H1 (cell line): Measurements from ENCODE around the gene ST7L. TPM values are rescaled to one million over a fixed set of nuclear protein-coding genes. Genes with fewer than 3 reads are reported as not detected.

Experiments
- BCL11A ChIP-seq, 2 experiments: IDR thresholded peaks; one replicate each; pipeline ENCODE4 v1.6.1; 2011; ENCODE audit warnings: low read depth in 2 of 2, low read length in 2 of 2, mild to moderate bottlenecking in 2 of 2
- CBX5 ChIP-seq: fragments of 300-800, 300-1000 bp; sonication (generic); IDR thresholded peaks from 2 replicates; pipeline ENCODE4 v1.7.1; 2016; ENCODE audit warnings: antibody characterized with exemption, low read length, low read depth
- CREB1 ChIP-seq: IDR thresholded peaks from 2 replicates; pipeline ENCODE4 v1.6.1; 2012; ENCODE audit warnings: inconsistent platforms
- EP300 ChIP-seq, 2 experiments: IDR thresholded peaks; 1 replicate in 1 of 2; 2 replicates in 1 of 2; pipeline ENCODE4 v1.6.1; 2011 to 2012; ENCODE audit warnings: low read depth in 2 of 2, low read length in 2 of 2, mild to moderate bottlenecking in 2 of 2, borderline replicate concordance in 1 of 2, inconsistent platforms in 1 of 2, moderate library complexity in 1 of 2
- POU5F1 ChIP-seq: IDR thresholded peaks from 2 replicates; pipeline ENCODE4 v1.6.1; 2011; ENCODE audit warnings: low read depth, mild to moderate bottlenecking, low read length, moderate library complexity
- SIX5 ChIP-seq: IDR thresholded peaks from 2 replicates; pipeline ENCODE4 v1.6.1; 2011; ENCODE audit warnings: mild to moderate bottlenecking, low read depth, low read length
- polyA plus RNA-seq, 7 experiments: library from polyadenylated mRNA; depleted of rRNA in 3 of 7; stranded (reverse) in 5 of 7; unstranded in 2 of 7; fragments of >200 nt in 5 of 7; fragments of 200-250 nt in 2 of 7; gene quantifications; 1 replicate in 5 of 7; 2 replicates in 1 of 7; 4 replicates in 1 of 7; pipeline versions ENCODE4 v1.2.1 to v1.2.3, GENCODE V29; 2011 to 2013; ENCODE audit warnings: missing spikeins in 2 of 7, mixed read lengths in 2 of 7
- total RNA-seq: library from RNA; stranded (reverse); fragmentation: NEBNext Ultra II Directional; extraction: Animal tissue kit (Norgen Biotek cat#: 25700); gene quantifications from 2 replicates; pipeline ENCODE4 v1.2.1, GENCODE V29; 2021

The ST7L gene
- total and polyA plus RNA-seq, 2 of the 8 experiments (the other 6 are each of a cell fraction or from before 2014, with no cell fraction given) = 9.6 to 16.2 TPM

DNA sequence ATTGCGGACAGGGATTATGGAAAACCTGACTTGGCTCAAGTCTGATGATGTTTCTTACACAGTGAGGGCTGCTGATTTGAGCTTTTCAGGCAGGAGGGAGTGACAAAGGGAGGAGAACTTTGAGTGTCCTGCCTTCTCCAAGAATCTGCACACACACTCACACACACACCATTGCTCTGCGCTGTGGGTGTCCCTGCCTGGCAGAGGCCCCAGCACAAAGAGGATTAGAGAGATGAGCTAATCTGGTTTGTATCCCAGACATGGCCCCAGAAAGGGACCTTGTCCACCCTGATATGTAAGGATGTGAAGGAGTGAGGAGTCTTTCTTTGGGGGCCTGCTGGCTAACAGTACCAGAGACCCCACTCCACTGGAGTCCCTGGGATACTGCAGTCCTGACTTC is 116.1 kb downstream of the ST7L start (continued):
- no peak for TF ChIP-seq SIX5
- TF ChIP-seq EP300 (IDR thresholded peaks at IDR 0.05; ENCODE audit: borderline replicate concordance in 1 of 2, low read depth in 2 of 2, low read length in 2 of 2) = no peak
- no peak for TF ChIP-seq POU5F1
- TF ChIP-seq CBX5 = no peak
- no peak for TF ChIP-seq CREB1
- TF ChIP-seq BCL11A (IDR thresholded peaks at IDR 0.05; ENCODE audit: low read depth in 2 of 2, low read length in 2 of 2) = no peak
